Activated CD8-positive, alpha-beta memory T cell treated with anti-CD3 and anti-CD28 coated beads, Interleukin-2, amount 50 U/mL, for 24 hours (primary cell): ENCODE measurements around the gene HMX2.
"Not testable (repeated sequence)": the region's sequence is repeated elsewhere in the genome, so short reads cannot be mapped to it uniquely, and the experiment has no call there.

ENCODE experiments used
- DNase-seq: peaks from one replicate; pipeline ENCODE4 v3.0.0-alpha.2; 2020; ENCODE audit errors: extremely low read depth

The HMX2 gene

DNA sequence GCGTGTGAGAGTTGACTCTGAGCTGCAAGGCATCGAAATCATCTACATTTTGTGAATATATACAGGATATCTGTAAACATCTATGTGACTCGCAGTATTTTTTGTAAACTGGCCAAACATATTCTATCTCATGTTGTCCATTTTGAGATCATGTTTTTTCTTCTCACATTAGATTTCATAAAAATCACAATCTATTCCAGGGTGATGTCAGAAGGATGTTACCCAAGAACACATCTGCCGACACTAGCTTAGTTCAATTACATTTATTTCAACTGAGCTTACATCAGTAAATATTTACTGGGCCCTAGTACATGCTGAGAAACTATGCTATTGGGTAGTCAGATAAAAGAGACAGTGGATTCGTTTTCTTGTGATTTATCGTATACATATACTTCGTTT is 3.8 kb downstream of the HMX2 start:
- DNase-seq, result no peak

DNA sequence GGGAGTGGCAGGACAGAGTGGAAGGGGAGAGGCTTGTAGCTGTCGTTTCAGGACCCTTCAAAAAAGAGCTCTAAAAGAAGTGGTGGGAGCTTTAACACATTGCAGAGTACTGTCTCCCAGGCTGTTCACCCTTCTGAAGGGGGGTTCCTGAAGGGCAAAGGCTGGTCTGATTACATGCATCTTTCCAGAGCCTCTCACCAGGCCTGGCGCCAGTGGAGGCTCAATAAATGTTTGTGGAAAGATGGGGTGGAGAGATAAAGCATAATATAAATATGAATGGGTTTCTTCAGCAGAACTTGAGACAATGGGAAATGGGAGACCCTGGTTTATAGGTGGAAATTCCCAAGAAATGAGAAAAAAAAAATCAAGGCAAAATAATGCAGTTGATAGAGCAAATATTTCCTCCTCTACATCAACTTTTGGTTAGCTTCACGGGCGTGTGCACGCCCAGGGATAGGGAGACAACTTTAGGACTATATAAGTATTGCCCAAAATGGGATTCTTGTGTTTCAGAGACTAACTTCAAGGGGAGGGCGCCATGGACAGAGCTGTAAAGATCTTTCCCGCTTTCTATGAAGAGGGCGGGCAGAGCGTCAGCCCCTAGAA is 5.7 kb downstream of the HMX2 start:
- DNase-seq, result no peak

DNA sequence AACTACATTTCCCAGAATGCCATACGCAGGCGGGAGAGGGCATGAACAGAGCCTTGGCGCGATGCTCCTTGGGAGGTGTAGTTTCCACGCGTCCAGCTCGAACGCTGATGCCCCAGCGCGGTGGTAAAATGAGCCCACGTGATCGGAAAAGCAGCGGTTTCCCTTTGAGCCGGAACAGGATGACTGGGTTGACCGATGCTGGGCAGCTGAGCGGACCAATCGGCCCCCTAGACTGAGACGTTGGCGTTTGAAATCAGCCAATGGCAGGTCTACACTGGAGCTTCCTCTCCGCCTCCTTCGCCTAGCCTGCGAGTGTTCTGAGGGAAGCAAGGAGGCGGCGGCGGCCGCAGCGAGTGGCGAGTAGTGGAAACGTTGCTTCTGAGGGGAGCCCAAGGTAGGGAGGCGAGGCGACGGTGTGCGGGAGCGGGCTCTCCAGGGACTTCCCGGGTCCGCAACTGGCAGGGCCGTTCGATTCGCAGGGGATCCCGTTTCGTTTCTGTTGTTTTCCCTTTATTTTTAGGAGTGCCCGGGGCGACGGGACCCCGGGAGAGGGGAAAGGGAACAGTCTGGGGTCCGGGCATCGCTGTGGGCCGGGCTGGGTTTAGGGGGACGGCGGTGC is 6.3 kb downstream of the HMX2 start, which contains the start of gene BUB3:
Gene BUB3 (plus strand): TSS at position 311 of the 619 bp plus-strand sequence. CDS start 516 bp downstream, outside the sequence.
- peak; percentile 94 for DNase-seq

DNA sequence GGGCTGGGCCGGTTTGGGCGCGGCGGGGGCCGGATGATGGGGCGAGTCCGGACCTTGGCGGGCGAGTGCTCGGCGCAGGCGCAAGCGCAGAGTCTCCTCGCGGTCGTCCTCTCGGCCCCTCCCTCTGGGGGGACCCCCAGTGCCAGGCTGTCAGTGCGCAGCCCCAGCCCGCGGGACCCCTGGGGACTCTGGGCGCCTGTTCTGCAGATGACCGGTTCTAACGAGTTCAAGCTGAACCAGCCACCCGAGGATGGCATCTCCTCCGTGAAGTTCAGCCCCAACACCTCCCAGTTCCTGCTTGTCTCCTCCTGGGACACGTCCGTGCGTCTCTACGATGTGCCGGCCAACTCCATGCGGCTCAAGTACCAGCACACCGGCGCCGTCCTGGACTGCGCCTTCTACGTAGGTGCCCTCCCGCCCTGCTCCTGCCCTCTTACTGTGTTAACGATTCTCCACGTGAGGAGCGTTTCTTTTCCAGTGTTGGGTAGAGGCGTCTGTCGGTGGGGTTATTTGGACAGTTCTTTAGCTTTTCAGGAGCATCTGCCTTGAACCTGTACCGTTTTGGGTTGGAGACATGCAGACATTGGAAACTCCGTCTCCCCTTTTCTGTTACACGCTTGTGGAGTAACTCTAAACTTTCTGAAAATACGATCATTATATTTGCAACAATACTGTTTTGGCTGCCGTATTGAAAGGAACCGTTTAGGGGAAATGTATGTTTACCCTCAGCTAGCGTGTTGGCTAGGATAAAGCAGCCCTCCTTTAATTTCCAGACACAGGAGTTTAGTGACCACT is 7.0 kb downstream of the HMX2 start:
- no peak for DNase-seq

DNA sequence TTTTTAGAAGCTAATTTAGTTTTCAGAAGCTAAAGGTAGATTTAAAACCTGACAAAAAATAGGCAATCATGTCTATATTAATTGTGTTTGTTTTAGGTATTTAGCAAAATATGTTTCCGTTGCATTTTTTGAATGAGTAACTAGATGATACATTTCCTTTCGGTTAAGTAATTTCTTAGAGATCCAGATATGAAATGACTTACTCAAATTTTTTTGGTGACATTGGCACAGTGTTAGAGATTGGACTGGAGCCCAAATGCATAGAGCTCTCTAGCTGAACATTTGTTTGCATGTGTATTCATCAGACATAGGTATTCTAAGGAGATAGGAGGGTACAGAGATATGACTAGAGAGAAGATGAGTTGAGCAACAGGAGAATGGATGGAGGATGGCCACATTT is 8.1 kb downstream of the HMX2 start:
- DNase-seq, result no peak

DNA sequence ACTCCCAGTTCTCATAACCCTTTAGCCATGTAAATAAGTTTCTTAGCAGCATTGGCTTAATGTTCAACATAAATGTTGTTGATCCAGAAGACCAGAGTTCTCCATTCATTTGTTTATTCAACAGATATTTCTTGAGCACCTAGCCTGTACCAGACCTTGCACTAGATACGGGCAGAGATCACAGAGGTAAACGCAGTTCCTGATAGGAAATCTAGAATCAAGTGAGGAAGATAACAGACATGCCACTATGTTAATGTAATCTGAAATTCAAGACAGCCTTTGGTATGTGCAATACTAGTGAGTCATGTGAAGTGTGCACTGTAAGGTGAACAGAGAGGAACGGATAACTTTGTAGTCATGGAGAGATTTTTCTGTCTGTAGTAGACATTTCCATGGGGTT is 9.3 kb downstream of the HMX2 start:
- no peak for DNase-seq

DNA sequence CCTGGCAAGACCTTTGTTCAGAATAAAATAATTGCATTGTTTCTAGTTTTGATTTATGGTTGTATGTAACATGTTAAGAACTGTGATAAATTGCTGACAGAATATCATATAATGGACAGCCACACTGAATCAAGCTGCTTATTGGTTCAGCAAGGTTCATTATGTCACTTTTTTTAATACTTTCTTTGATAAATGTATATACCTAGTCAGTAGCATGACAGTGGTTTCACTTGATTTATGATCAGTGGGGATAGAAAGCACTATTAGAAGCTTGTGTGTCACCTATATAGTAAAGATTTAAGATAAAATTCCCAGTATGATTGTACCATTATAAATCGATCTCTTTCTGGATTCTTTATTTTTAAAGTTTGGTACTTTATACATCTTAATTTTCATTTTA is 10.7 kb downstream of the HMX2 start:
- no peak for DNase-seq

DNA sequence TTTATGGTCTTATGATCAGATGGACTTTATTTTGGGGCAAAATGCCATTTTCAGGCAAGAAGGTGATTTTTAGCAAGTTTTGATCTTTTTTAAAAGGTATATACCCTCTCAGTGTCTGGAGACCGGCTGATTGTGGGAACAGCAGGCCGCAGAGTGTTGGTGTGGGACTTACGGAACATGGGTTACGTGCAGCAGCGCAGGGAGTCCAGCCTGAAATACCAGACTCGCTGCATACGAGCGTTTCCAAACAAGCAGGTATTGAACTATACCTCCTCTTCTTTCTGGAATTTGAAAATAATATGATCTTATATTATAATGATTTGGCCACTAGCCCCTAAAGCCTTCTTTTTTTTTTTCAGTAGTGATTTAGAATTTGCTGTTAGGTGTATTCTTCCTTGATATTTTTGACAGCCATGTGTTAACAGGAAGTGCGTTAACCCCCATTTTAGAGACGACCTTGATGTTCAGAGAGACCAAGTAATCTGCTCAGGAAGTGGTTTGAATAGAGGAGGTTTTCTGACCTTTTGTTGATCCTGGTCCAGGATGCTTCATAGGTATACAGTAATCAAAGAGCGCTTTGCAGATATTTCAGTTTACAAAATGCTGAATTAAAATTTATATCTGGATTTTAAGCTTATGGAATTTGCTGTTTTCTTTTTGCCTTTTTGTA is 12.5 kb downstream of the HMX2 start:
- no peak for DNase-seq

DNA sequence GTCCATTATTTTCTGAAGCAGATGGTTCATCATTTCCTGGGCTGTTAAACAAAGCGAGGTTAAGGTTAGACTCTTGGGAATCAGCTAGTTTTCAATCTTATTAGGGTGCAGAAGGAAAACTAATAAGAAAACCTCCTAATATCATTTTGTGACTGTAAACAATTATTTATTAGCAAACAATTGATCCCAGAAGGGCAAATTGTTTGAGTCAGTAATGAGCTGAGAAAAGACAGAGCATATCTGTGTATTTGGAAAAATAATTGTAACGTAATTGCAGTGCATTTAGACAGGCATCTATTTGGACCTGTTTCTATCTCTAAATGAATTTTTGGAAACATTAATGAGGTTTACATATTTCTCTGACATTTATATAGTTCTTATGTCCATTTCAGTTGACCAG is 16.4 kb downstream of the HMX2 start:
- no peak for DNase-seq

DNA sequence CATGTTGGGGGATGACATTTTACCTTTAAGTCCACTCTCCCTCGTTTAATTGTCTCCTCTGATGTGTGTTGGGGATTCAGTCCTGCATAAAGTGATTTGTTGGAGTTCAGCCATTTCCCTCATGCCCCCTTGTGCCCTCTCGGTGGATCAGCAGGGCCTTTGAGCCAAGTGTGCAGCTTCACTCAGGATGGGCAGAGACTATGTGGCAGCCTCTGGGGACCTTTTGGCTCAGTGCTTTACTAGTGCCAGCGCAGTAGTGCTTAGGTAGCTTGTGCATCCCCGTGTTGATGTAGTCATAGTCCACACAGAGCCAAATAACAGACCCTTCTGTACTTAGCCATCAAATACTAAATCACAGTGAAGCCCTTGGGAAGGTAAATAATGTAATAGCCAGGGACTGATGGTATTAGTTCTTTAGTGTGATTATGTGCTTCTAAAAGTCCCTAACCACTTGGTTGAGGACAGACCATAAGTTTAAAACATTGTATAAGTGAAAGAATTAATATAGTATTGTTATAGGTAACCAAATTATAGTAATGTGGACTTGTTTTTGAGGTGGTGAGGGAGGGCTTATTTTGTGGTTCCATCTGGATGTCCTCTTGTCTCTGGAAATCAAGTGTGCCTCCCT is 17.6 kb downstream of the HMX2 start:
- DNase-seq, result no peak

DNA sequence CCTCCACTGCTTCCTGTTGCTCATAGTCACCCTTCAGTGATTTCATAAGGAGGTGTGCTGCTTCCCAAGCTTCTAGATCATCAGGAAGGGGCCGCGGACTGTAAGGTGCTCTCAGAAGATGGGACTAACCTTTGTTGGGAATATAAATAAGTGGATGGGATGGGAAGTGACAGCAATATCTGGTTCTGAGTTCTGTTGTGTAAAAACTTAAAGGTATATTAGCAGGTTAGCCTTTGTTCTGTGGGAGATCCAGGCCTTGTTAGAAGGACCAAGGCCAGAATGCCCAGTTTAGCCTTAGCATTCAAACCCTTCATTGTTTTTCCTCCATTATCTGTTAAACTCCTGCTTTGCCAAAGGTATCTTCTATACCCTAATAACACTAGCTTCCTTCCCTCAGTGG is 18.7 kb downstream of the HMX2 start:
- DNase-seq, result no peak

DNA sequence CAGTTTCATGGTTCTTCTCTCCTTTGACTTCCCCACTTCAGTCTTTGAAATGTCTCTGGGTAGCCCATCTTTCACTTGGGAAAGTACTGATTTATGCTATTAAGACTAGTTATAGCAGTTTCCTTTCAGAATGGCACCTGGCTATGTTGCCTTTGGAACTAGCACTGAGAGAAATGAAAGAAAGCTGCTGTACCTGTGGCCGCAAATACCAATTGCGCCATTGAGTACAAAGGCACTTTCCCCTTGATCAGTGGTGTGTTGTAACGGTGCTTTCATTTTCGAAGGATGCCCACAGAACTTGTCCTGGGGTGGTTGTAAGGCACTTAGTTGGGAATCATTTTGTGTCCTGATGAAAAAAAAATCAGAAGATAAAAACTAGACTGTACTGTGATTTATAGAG is 23.0 kb downstream of the HMX2 start:
- DNase-seq, result no peak

DNA sequence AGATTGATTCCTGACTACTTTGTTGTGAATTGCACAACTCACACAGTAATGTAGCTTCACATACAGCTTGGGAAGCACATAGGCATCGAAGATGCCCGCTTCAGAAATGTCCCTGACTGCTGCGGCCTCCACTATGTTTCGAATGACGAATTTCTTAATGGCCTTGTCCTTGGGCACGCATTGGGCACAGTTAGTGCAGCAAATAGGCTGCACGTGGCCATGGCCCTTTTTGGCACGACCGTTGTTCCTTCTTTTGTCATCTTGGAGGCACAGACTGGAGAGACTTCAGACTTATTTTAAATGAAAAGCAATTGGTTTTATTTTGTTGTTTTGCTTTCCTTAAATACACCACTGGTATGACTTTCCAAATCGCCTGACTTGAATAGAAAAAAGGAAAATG is 23.7 kb downstream of the HMX2 start:
- not testable (repeated sequence) for DNase-seq

DNA sequence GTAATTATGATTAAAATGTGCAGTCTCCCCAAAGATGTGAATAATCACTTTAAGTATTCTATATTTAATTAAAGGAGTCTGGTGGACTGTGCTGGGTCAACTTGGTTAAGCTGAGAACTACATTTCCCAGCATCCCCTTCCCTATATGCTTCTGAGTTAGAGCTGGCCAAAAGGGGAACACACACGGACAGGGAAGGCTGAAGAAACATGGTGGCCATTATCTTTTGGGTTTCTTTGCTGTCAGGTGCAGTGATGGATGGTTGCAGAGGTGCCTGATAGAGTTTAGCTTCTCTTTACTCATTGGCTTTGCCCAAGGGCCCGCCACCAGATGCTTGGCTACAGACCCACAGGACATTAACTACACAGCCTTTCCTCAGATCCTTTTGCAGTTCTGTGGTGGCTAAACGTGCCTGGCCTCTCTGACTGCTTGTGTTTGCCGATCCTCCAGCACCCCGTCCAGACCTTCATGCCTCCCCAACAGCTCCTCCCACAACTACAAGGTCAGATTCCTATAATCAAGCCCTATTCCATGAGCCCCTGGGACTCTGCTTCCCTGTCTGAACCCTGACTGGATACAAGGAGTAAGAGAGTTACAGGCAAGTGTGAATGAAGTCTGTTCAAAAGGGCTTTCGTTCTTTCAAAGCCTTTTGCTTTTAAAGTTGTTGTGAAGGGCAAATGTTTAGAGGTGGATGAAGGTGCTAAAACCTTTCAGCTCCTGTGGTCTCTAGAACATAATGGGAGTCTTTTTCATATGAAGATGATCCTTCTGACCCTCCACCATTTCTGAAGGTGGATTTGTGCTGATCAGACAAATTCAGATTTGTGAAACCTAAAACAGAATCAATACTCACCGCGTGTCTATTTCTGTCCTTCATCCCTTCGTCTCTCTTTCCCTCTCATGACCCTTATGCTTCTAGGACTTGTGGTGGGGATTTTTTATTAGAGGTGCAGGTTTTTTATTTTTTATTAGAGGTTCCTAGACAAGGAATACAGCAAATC is 27.8 kb downstream of the HMX2 start:
- DNase-seq, result no peak

DNA sequence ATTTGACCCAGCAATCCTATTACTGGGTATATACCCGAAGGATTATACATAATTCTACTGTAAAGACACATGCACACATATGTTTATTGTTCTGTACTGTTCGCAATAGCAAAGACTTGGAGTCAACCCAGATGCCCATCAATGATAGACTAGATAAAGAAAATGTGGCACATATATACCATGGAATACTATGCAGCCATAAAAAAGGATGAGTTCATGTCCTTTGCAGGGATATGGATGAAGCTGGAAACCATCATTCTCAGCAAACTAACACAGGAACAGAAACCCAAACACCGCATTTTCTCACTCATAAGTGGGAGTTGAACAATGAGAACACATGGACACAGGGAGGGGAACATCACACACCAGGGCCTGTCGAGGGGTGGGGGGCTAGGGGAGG is 30.5 kb downstream of the HMX2 start:
- not testable (repeated sequence) for DNase-seq

DNA sequence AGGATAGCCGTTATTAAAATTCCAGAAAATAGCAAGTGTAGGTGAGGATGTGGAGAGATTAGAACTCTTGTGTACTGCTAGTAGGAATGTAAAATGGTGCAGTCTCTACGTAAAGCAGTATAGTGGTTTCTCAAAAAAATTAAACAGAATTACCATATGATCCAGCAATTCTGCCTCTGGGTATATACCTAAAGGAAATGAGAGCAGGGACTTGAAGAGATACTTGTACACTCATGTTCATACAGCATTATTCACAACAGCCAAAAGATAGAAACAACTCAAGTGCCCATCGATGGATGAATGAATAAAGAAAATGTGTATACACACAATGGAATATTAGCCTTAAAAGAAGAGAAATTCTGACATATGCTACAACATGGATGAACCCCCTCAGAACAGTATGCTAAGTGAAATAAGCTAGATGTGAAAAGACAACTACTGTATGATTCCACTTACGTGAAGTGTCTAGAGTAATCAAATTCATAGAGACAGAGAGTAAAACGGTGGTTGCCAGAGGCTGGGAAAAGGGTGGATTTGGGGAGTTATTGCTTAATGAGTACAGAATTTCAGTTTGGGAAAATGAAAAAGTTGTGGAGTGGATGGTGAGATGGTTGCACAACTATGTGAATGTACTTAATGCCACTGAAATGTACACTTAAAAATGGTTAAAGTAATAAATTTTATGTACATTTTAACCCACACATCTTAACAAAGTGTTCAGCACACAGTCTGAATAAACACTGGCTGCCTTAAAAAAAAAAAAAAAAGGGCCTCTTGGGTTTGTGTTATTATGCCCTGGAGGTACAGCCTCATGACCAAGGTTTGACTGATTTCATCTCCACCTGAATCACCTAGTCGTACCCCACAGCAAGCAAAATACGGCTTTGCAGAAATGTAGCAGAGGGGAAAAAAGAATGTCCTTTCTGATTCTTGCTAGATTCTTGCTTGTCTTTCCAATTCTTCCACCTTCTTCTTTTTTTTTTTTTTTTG is 32.5 kb downstream of the HMX2 start:
- no peak for DNase-seq

DNA sequence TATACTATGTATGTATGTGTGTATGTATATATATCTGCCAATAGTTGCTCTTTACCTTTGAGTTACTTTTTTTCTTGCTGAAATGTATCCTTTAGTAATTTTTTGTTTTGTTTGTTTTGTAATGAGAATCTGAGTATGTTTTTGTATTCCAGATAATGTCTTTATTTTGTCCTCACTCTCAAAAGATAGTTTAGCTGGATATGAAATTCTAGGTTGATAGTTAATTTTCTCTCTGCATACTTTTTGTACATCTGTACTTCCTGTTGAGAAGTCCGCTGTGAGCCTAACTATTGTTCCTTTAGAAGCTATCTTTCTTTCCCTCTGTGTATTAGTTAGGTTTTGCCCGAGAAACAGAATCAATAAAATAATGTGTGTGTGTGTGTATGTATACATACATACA is 35.8 kb downstream of the HMX2 start:
- DNase-seq, result no peak

DNA sequence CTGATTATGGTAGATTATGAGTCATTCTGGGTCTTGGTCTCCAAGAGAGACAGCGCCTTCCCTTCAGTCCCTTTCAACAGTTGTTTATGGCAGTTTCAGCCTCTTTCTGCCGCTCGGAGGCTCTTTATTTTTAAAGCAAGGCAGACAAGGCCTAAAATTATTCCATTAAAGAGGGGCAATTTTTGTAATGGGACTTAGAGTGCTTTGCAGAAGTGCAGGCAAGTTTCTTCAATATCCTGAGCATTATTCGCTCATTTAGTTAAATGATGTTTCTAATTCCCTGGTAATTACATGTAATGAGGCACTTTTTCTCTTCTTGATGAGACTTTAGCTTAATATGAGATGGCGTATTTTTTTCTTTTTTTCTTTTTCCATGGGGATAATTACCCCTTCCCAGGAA is 39.8 kb downstream of the HMX2 start:
- DNase-seq, result no peak

DNA sequence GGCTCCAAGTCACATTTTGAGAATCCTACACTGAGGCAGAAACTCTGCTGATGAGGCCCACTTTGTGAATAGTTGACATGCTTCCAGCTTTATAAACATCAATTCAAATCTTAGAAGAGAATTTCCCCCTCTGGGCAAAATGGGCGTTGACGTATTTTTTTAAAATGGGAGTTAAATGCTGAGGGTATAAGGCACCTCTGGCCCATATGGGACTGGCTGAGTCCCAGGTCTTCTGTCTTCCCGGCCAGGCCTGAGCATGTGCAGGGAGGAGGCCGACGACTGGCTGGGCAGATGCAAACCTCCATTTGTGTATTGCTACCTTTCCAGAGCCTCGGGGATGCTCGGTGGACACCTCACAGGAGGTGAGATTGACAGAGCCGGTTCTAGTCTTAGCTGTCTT is 44.0 kb downstream of the HMX2 start:
- DNase-seq, result no peak

DNA sequence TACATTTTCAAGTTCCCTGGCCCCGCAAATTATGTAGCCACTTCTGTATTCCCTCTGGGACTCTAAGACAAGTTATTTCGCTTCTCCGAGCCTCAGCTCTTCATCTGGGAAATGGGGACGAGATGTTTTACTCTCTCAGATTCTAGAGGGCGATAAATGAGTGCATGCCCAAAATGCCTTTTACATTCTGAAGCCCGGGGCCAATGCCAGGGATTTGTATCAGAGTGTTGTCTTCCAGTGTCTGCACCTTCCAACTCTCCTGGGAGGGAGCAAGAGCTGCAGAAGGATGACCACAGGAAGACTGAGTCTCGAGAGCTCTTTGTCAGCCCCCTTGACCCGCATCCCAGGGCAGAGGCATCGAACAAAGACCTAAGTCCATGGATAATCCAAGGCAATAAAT is 46.1 kb downstream of the HMX2 start:
- no peak for DNase-seq
